GM23248 (cell line): ENCODE measurements around the gene KIF26A. TPM values are rescaled to one million over a fixed set of nuclear protein-coding genes. Genes with fewer than 3 reads are reported as not detected.

Experiments
- DNase-seq: peaks from one replicate; pipeline ENCODE4 v3.0.0-alpha.2; 2015
- H2AFZ ChIP-seq: fragments of 200-600 bp; sonication (generic); 2 replicates; pipeline ENCODE4 v1.6.1; 2016; ENCODE audit warnings: antibody characterized with exemption
- H3F3A ChIP-seq: fragments of 200-600 bp; sonication (generic); 2 replicates; pipeline ENCODE4 v1.6.1; 2016; ENCODE audit warnings: mild to moderate bottlenecking, antibody characterized with exemption, mixed run types; ENCODE audit not compliant: insufficient read depth
- H3K27ac ChIP-seq: fragments of 200-600 bp; sonication (generic); 2 replicates; pipeline ENCODE4 v1.5.1; 2016; ENCODE audit warnings: mild to moderate bottlenecking
- H3K27me3 ChIP-seq: fragments of 200-600 bp; sonication (generic); replicated peaks from 2 replicates; pipeline ENCODE4 v1.6.1; 2016; ENCODE audit warnings: mild to moderate bottlenecking; ENCODE audit not compliant: insufficient read depth
- H3K36me3 ChIP-seq: fragments of 200-600 bp; sonication (generic); 2 replicates; pipeline ENCODE4 v1.6.1; 2016; ENCODE audit warnings: low read depth, mild to moderate bottlenecking
- H3K4me1 ChIP-seq: fragments of 200-600 bp; sonication (generic); 2 replicates; pipeline ENCODE4 v1.6.1; 2016; ENCODE audit warnings: mild to moderate bottlenecking; ENCODE audit not compliant: insufficient read depth
- H3K4me2 ChIP-seq: fragments of 200-600 bp; sonication (generic); one replicate; pipeline ENCODE4 v1.6.1; 2016; ENCODE audit warnings: mild to moderate bottlenecking; ENCODE audit not compliant: unreplicated experiment
- H3K4me3 ChIP-seq: fragments of 200-600 bp; sonication (generic); 2 replicates; pipeline ENCODE4 v1.5.1; 2016; ENCODE audit warnings: mild to moderate bottlenecking
- H3K79me2 ChIP-seq: fragments of 200-600 bp; sonication (generic); 2 replicates; pipeline ENCODE4 v1.6.1; 2016; ENCODE audit warnings: mild to moderate bottlenecking; ENCODE audit not compliant: insufficient read depth
- H3K9ac ChIP-seq: fragments of 200-600 bp; sonication (generic); 2 replicates; pipeline ENCODE4 v1.6.1; 2016; ENCODE audit warnings: mild to moderate bottlenecking
- H3K9me2 ChIP-seq: fragments of 200-600 bp; sonication (generic); 2 replicates; pipeline ENCODE4 v1.6.1; 2016; ENCODE audit warnings: mixed run types, mild to moderate bottlenecking, moderate library complexity; ENCODE audit not compliant: insufficient read depth
- H3K9me3 ChIP-seq: fragments of 200-600 bp; sonication (generic); one replicate; pipeline ENCODE4 v1.6.1; 2017; ENCODE audit warnings: low read depth
- H4K20me1 ChIP-seq: fragments of 200-600 bp; sonication (generic); 2 replicates; pipeline ENCODE4 v1.6.0; 2016; ENCODE audit not compliant: insufficient read depth
- EZH2 ChIP-seq: fragments of 200-600 bp; sonication (generic); IDR thresholded peaks from 2 replicates; pipeline ENCODE4 v1.6.1; 2018; ENCODE audit warnings: antibody characterized with exemption, mild to moderate bottlenecking; ENCODE audit not compliant: insufficient read depth, poor library complexity, severe bottlenecking
- EZH2phosphoT487 ChIP-seq: fragments of 200-600 bp; sonication (generic); IDR thresholded peaks from 2 replicates; pipeline ENCODE4 v1.6.1; 2018; ENCODE audit warnings: antibody characterized with exemption, moderate library complexity, mild to moderate bottlenecking, low read depth; ENCODE audit not compliant: insufficient read depth
- WGBS, 2 experiments: methylation state at CpG; one replicate each; pipeline ENCODE4 v1.1.6; 2015 to 2017; ENCODE audit warnings: low lambda C conversion rate in 2 of 2, low coverage in 1 of 2; ENCODE audit errors: missing lambda C conversion rate in 2 of 2; 5-methylcytosine and 5-hydroxymethylcytosine counted together
- in situ Hi-C: fragments of 300-500 bp; cut with MboI; formaldehyde crosslinking; loops from 2 replicates; pipeline ENCODE4 v1.15.0; 2020
- polyA plus RNA-seq: library from polyadenylated mRNA; unstranded; fragments of >200 nt; fragmentation: Nextera tagmentation; extraction: Ambion mirVana; gene quantifications from 2 replicates; pipeline ENCODE4 v1.2.1, GENCODE V29; 2016
- total RNA-seq: library from RNA; depleted of rRNA; stranded (reverse); fragments of >200 nt; shearing (Covaris generic); gene quantifications from 2 replicates; pipeline ENCODE4 v1.2.3, GENCODE V29; 2014

Gene KIF26A
- total and polyA plus RNA-seq, 2 experiments from 2014 or later, result not detected

DNA sequence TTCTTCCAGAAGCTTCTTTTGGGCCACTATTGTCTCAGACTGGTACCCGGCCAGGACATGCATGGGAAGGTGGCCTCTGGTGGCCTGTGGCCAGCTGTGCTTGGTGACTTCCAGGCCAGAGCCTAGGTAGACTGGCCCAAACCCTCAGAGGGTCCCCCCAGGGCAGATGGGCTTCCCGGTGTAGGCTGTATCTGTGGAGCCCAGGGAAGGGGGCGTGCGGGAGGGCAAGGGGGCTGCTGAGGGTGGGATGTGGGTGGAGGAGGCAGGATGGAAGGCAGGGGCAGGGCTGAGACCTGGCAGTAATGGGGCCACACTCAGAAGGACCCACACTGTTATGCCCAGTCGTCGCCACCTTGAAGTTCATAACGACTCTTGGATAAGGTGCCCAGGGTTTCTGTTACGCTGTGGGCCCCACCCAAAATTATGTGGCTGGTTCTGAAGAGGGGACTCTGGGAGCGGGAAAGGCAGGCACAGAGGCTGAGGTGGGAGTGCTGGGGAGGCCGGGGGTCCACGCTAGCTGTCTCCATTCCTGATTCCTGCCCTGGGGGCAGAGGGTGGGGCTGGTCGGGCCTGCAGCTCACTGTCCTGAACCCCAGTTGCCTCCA, 52.1 kb downstream of the KIF26A start:
- TF ChIP-seq EZH2phosphoT487 (no peak), EZH2 (no peak)
- in situ Hi-C loops, result no loop called here
- H3K36me3 ChIP-seq, result no peaks in the 10 kb centered on the region

GRCh38 chr14:104191409-104191997, 53.1 kb downstream of the KIF26A start:
- Histone ChIP-seq H3K27ac (no peak overlapping the region), H3K79me2 (no peaks in the 10 kb centered on the region), H3K9me3 (no peaks in the 10 kb centered on the region), H2AFZ (no peak overlapping the region), H3K27me3 (peaks cover 8% of the 10 kb centered on the region), H3K9me2 (no peaks in the 10 kb centered on the region), H3K9ac (no peak overlapping the region), H3F3A (no peaks in the 10 kb centered on the region), H3K4me1 (no peaks in the 10 kb centered on the region), H3K36me3 (no peaks in the 10 kb centered on the region), H3K4me3 (no peak overlapping the region), H4K20me1 (no peaks in the 10 kb centered on the region), H3K4me2 (no peak overlapping the region)
- no peak for DNase-seq
- TF ChIP-seq EZH2phosphoT487, result no peak
- TF ChIP-seq EZH2, result no peak
- WGBS, 2 experiments, result 46 to 55% methylated on average over 11 to 20 of the region's 21 CpGs
- in situ Hi-C loops, result no loop called here

More for the DNA sequence above, 52.1 kb downstream of the KIF26A start:
- H3K9me2 ChIP-seq, result no peaks in the 10 kb centered on the region
- no peak overlapping the region for H3K27ac ChIP-seq
- no peak overlapping the region for H2AFZ ChIP-seq
- WGBS, 2 experiments, result 58 to 63% methylated on average over 8 to 12 of the region's 12 CpGs
- no peak overlapping the region for H3K4me2 ChIP-seq
- H3K4me1 ChIP-seq, result no peaks in the 10 kb centered on the region
- H3K4me3 ChIP-seq, result no peak overlapping the region
- no peaks in the 10 kb centered on the region for H4K20me1 ChIP-seq
- no peaks in the 10 kb centered on the region for H3F3A ChIP-seq
- H3K27me3 ChIP-seq, result peaks cover 8% of the 10 kb centered on the region
- no peaks in the 10 kb centered on the region for H3K79me2 ChIP-seq
- H3K9me3 ChIP-seq, result no peaks in the 10 kb centered on the region
- no peak for DNase-seq
- no peak overlapping the region for H3K9ac ChIP-seq

DNA sequence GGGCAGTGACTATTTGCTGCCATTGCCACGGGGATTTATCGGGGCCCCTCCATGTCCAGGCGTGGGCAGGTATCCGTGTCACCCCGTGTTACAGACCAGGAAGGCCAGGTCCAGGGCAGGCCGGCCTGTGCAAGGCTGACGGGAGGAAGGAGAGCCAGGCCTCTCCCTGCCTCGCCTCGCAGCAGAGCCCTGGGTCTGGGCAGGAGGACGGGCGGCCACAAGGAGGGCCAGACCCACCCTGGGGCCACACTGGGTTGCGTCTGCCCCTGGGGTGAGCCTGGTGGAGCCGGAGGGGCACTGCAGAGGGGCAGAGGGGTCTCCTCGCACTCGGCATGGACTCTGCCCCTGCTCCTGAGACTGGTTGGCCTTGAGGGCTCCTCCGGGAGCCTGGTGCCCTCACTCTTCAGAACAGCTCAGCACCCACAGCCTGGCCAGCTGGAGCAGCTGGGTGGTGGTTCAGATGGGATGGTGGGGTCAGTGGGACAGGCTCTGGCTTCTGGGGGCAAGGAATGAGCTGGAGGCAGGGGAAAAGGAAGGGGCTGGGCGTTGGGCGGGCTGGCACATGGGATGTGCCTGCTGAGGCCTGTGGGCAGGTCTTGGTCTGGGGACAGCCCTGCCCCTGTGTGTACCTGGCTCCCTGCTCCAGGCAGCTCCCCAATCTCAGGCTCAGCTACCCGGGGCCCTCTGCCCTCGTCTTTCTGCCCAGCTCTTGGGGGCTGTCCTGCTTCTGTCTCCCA, 53.9 kb downstream of the KIF26A start:
- Histone ChIP-seq H3K27me3 (peaks cover 8% of the 10 kb centered on the region), H3F3A (no peaks in the 10 kb centered on the region), H3K79me2 (no peaks in the 10 kb centered on the region), H3K9me2 (no peaks in the 10 kb centered on the region), H3K4me1 (no peaks in the 10 kb centered on the region), H2AFZ (no peak overlapping the region), H3K9ac (no peak overlapping the region), H3K27ac (no peak overlapping the region), H3K4me2 (no peak overlapping the region), H4K20me1 (no peaks in the 10 kb centered on the region), H3K9me3 (no peaks in the 10 kb centered on the region), H3K4me3 (no peak overlapping the region), H3K36me3 (no peaks in the 10 kb centered on the region)
- WGBS, 2 experiments, result 46 to 47% methylated on average over 15 to 20 of the region's 20 CpGs
- in situ Hi-C loops, result no loop called here
- TF ChIP-seq EZH2phosphoT487 (no peak), EZH2 (no peak)
- no peak for DNase-seq

- in situ Hi-C loops, result no loop called here
- H4K20me1 ChIP-seq, result no peaks in the 10 kb centered on the region
- no peak for DNase-seq
- H3K4me3 ChIP-seq, result no peak overlapping the region
- no peaks in the 10 kb centered on the region for H3F3A ChIP-seq
- no peaks in the 10 kb centered on the region for H3K9me3 ChIP-seq
- peaks cover 8% of the 10 kb centered on the region for H3K27me3 ChIP-seq
- H2AFZ ChIP-seq, result no peak overlapping the region
- TF ChIP-seq EZH2phosphoT487, result no peak
- TF ChIP-seq EZH2, result no peak
- no peaks in the 10 kb centered on the region for H3K9me2 ChIP-seq
- no peaks in the 10 kb centered on the region for H3K4me1 ChIP-seq
- 55 to 62% methylated on average over 8 to 10 of the region's 10 CpGs for WGBS, 2 experiments
- no peak overlapping the region for H3K4me2 ChIP-seq
- H3K27ac ChIP-seq, result no peak overlapping the region
- no peaks in the 10 kb centered on the region for H3K36me3 ChIP-seq
- no peaks in the 10 kb centered on the region for H3K79me2 ChIP-seq
- H3K9ac ChIP-seq, result no peak overlapping the region
Measured at GRCh38 chr14:104192883-104193245, 54.5 kb downstream of the KIF26A start.
